AG04450 (cell line): Measurements from ENCODE around the gene PPP1R9B. TPM values are rescaled to one million over a fixed set of nuclear protein-coding genes. Genes with fewer than 3 reads are reported as not detected.

Experiments
- CTCF ChIA-PET: fragments of 300-600, 350-600 bp; formaldehyde crosslinking; extraction: SDS; loops from one replicate; lab custom pipeline; 2022; ENCODE audit warnings: antibody characterized with exemption, inconsistent platforms; lab: Charles Lee
- POLR2A ChIA-PET: fragments of 350-600 bp; formaldehyde crosslinking; extraction: SDS; loops from one replicate; lab custom pipeline; 2021; ENCODE audit warnings: antibody characterized with exemption, inconsistent platforms; lab: Yijun Ruan, JAX
- DNase-seq: peaks from one replicate; pipeline ENCODE4 v3.0.0-alpha.2; 2011; ENCODE audit warnings: low read depth, low spot score
- H3K27ac ChIP-seq: one replicate; pipeline ENCODE4 v1.5.1; 2012; ENCODE audit warnings: low read depth, low read length, control low read depth
- H3K27me3 ChIP-seq: one replicate; pipeline ENCODE4 v1.6.0; 2012; ENCODE audit warnings: low read length; ENCODE audit not compliant: control insufficient read depth, insufficient read depth
- H3K4me3 ChIP-seq: 2 replicates; pipeline ENCODE4 v1.5.1; 2011; ENCODE audit warnings: mild to moderate bottlenecking, low read depth, low read length, control low read depth
- H3K9me3 ChIP-seq: 2 replicates; pipeline ENCODE4 v1.5.1; 2012; ENCODE audit warnings: low read length; ENCODE audit not compliant: control insufficient read depth, insufficient read depth
- CTCF ChIP-seq: IDR thresholded peaks from 2 replicates; pipeline ENCODE4 v1.5.1; 2011; ENCODE audit warnings: low read depth, low read length, control low read depth, inconsistent platforms
- polyA plus RNA-seq: library from polyadenylated mRNA; depleted of rRNA; stranded (reverse); fragments of >200 nt; gene quantifications from 2 replicates; pipeline ENCODE4 v1.2.3, GENCODE V29; 2011

Gene PPP1R9B
- polyA plus RNA-seq, 1 experiment, result 18.2 TPM

GRCh38 chr17:50133769-50134099 is 16.7 kb downstream of the PPP1R9B start:
- no peak for DNase-seq
- ChIA-PET CTCF (interaction anchor here (1.0 to 2.1 kb wide), 3 partner anchors 19 to 39 kb away, joined by 4 to 8 read pairs (median 6); partner anchors contain the start of gene PDK2), POLR2A (interaction anchor here (0.6 to 1.1 kb wide), 2 partner anchors 25 to 26 kb away, joined by 4 to 8 read pairs; no protein-coding TSS in a partner anchor)
- no peak for TF ChIP-seq CTCF
- Histone ChIP-seq H3K27ac (peak overlapping the region; percentile 57), H3K9me3 (no peaks in the 10 kb centered on the region; the same call in 1 of the 2 replicates), H3K27me3 (no peaks in the 10 kb centered on the region), H3K4me3 (no peak overlapping the region)

- peak overlapping the region; percentile 57 for H3K27ac ChIP-seq
- DNase-seq, result no peak
- CTCF ChIA-PET, result interaction anchor here (1.0 to 2.1 kb wide), 4 partner anchors 18 to 39 kb away, joined by 3 to 8 read pairs (median 5); partner anchors contain the start of gene PDK2
Measured at GRCh38 chr17:50133028-50133768, 17.3 kb downstream of the PPP1R9B start.

GRCh38 chr17:50132104-50132794 is 18.2 kb downstream of the PPP1R9B start:
- DNase-seq, result no peak
- ChIA-PET CTCF (interaction anchor here (1.1 to 2.1 kb wide), 4 partner anchors 16 to 38 kb away, joined by 3 to 8 read pairs (median 4); partner anchors contain the start of gene PDK2), POLR2A (interaction anchor here (1.1 to 1.2 kb wide), 2 partner anchors 8 to 20 kb away, joined by 3 to 6 read pairs; no protein-coding TSS in a partner anchor)
- no peak overlapping the region for H3K4me3 ChIP-seq
- H3K27me3 ChIP-seq, result no peaks in the 10 kb centered on the region
- no peak overlapping the region for H3K27ac ChIP-seq
- TF ChIP-seq CTCF, result no peak
- no peaks in the 10 kb centered on the region; the same call in 1 of the 2 replicates for H3K9me3 ChIP-seq

More at GRCh38 chr17:50133028-50133768, 17.3 kb downstream of the PPP1R9B start:
- Histone ChIP-seq H3K4me3 (no peak overlapping the region), H3K27me3 (no peaks in the 10 kb centered on the region), H3K9me3 (no peaks in the 10 kb centered on the region; the same call in 1 of the 2 replicates)
- POLR2A ChIA-PET, result interaction anchor here (1.1 kb wide), 2 partner anchors 19 to 26 kb away, joined by 4 to 6 read pairs; no protein-coding TSS in a partner anchor
- no peak for TF ChIP-seq CTCF

GRCh38 chr17:50130559-50131305 is 19.7 kb downstream of the PPP1R9B start:
- TF ChIP-seq CTCF, result no peak
- CTCF ChIA-PET, result interaction anchor here (0.6 to 1.1 kb wide), 3 partner anchors 8 to 37 kb away, joined by 3 to 5 read pairs (median 4); no protein-coding TSS in a partner anchor
- Histone ChIP-seq H3K27me3 (no peaks in the 10 kb centered on the region), H3K27ac (no peak overlapping the region), H3K9me3 (no peaks in the 10 kb centered on the region; the same call in 1 of the 2 replicates), H3K4me3 (peak overlapping the region; percentile 67)
- no peak for DNase-seq
- POLR2A ChIA-PET, result interaction anchor here (0.7 to 0.8 kb wide), 3 partner anchors 17 to 422 kb away, joined by 3 to 10 read pairs (median 4); no protein-coding TSS in a partner anchor
